Esophagus muscularis mucosa (tissue), 3 donors: ENCODE results near the gene CARD8.

ENCODE experiments used
- POLR2A ChIP-seq: fragments of 450-650 bp; IDR thresholded peaks from one replicate; pipeline ENCODE4 v1.6.1; 2017; ENCODE audit warnings: antibody characterized with exemption, moderate library complexity, mild to moderate bottlenecking, low read depth
- POLR2AphosphoS5 ChIP-seq, 2 donors: sonication (generic); formaldehyde crosslinking; IDR thresholded peaks; one replicate each; pipeline ENCODE4 v1.6.1; 2017; ENCODE audit warnings: antibody characterized with exemption in 2 of 2
- TF ChIP-seq, protein P1 (sequence below), 3 experiments: fragments of 200-600 bp in 2 of 3; fragments of 450-650 bp in 1 of 3; sonication (generic) in 2 of 3; IDR thresholded peaks; one replicate each; pipeline ENCODE4 v1.5.1; 2017 to 2019; ENCODE audit warnings: antibody characterized with exemption in 3 of 3, mild to moderate bottlenecking in 2 of 3, moderate library complexity in 1 of 3

DNA sequence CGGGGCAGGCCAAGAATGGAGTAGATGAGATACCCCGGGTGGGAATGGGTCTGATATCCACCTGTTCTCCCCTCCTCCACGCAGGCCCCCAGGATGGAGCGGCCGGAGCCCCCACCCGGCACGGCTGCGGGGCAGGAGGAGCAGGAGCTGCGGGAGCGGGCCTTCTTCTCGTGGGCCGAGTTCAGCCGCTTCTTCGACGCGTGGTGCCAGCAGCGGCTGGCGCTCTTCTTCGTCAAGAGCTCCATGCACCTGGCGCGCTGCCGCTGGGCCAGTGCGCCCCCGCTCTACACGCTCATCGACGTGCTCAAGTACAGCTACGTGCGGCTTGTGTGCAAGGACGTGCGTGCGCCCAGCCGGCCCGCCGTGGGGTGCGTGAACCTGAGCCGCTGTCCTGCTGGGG is 84.0 kb downstream of the CARD8 start:
- TF ChIP-seq, protein P1, sequence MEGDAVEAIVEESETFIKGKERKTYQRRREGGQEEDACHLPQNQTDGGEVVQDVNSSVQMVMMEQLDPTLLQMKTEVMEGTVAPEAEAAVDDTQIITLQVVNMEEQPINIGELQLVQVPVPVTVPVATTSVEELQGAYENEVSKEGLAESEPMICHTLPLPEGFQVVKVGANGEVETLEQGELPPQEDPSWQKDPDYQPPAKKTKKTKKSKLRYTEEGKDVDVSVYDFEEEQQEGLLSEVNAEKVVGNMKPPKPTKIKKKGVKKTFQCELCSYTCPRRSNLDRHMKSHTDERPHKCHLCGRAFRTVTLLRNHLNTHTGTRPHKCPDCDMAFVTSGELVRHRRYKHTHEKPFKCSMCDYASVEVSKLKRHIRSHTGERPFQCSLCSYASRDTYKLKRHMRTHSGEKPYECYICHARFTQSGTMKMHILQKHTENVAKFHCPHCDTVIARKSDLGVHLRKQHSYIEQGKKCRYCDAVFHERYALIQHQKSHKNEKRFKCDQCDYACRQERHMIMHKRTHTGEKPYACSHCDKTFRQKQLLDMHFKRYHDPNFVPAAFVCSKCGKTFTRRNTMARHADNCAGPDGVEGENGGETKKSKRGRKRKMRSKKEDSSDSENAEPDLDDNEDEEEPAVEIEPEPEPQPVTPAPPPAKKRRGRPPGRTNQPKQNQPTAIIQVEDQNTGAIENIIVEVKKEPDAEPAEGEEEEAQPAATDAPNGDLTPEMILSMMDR (IDR thresholded peaks at IDR 0.05), result no peak
- no peak for TF ChIP-seq POLR2A
- TF ChIP-seq POLR2AphosphoS5 (IDR thresholded peaks at IDR 0.05), result no peak
